ENCODE results near the gene ENHO.

Gene ENHO

GRCh38 chr9:34546834-34547827, 24.3 kb upstream of the ENHO start:
- H3K36me3 Mint-ChIP-seq (ENCODE audit: low read depth), result no peaks in the 10 kb centered on the region
- no peak overlapping the region for H3K27ac Mint-ChIP-seq
- H3K4me1 Mint-ChIP-seq, result peaks cover 10% of the 10 kb centered on the region
- no peak overlapping the region for H3K4me3 Mint-ChIP-seq
- TF ChIP-seq, protein P1, sequence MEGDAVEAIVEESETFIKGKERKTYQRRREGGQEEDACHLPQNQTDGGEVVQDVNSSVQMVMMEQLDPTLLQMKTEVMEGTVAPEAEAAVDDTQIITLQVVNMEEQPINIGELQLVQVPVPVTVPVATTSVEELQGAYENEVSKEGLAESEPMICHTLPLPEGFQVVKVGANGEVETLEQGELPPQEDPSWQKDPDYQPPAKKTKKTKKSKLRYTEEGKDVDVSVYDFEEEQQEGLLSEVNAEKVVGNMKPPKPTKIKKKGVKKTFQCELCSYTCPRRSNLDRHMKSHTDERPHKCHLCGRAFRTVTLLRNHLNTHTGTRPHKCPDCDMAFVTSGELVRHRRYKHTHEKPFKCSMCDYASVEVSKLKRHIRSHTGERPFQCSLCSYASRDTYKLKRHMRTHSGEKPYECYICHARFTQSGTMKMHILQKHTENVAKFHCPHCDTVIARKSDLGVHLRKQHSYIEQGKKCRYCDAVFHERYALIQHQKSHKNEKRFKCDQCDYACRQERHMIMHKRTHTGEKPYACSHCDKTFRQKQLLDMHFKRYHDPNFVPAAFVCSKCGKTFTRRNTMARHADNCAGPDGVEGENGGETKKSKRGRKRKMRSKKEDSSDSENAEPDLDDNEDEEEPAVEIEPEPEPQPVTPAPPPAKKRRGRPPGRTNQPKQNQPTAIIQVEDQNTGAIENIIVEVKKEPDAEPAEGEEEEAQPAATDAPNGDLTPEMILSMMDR (IDR thresholded peaks at IDR 0.05; ENCODE audit: unreplicated experiment in 3 of 3), result peak; percentile 53 to 62 (median 61)
- peaks cover 34% of the 10 kb centered on the region for H3K27me3 Mint-ChIP-seq (ENCODE audit: low read depth)
- H3K9me3 Mint-ChIP-seq, result no peaks in the 10 kb centered on the region

DNA sequence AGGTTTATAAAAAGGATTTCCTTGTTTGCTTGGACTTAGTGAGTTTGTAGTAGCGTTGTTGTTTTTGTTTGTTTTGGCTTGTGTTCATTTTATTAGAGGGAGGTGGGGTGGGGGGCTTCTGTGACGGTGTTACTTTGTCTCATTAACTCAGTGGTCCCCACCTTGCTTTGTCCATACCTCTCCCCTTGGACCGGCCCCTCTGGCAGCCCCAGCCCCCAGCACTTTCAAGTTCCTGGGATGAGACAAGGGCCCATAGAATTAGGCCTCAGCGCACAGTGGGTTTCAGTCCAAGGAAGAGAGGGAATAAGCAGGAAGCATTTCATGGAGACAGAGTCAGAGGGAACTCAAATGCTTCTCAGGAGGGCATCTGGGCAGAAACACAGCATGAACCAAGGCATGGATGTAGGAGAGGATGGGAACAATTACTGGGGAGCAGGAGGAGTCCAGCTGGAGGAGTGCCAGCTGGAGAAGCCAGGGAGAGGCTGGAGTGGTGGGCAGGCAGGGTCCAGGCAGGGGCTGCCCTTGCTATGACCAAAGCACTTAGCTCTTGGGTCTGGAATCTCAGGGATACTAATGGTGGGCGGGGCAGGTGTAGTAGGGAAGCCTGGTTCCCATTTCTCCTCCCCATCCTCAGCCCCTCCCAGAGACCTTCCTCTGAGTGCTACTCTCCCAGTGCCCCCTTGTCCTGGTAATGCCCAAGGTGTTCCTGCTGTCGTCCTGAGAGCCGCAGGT, 23.5 kb upstream of the ENHO start:
- Mint-ChIP-seq H3K36me3 (ENCODE audit: low read depth) (no peaks in the 10 kb centered on the region), H3K4me3 (no peak overlapping the region), H3K4me1 (peaks cover 10% of the 10 kb centered on the region), H3K27ac (no peak overlapping the region), H3K27me3 (ENCODE audit: low read depth) (peaks cover 34% of the 10 kb centered on the region), H3K9me3 (no peaks in the 10 kb centered on the region)
- TF ChIP-seq, protein P1 (IDR thresholded peaks at IDR 0.05; ENCODE audit: unreplicated experiment in 3 of 3), result no peak

GRCh38 chr9:34545497-34545896, 22.7 kb upstream of the ENHO start:
- TF ChIP-seq, protein P1 (IDR thresholded peaks at IDR 0.05; ENCODE audit: unreplicated experiment in 3 of 3), result no peak
- Mint-ChIP-seq H3K4me3 (no peak overlapping the region), H3K27me3 (ENCODE audit: low read depth) (peaks cover 34% of the 10 kb centered on the region), H3K27ac (no peak overlapping the region), H3K4me1 (peaks cover 10% of the 10 kb centered on the region), H3K36me3 (ENCODE audit: low read depth) (no peaks in the 10 kb centered on the region), H3K9me3 (no peaks in the 10 kb centered on the region)

DNA sequence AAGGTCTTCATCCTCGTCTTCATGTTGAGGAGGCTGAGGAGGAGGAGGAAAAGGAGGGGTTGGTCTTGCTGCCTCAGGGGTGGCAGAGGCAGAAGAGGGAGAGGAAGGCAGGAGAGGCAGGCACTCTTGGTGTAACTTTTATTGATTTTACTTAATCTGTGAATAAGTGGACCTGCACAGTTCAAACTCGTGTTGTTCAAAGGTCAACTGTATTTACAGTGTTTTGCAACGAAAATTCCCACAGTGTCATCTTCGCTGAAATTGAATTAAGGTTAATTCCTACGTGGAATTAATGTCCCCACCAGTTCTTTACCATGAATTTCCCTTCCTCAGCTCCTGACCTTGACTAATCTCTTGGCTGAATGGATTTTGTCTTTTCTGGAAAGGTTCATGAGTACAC, 21.2 kb upstream of the ENHO start:
- Mint-ChIP-seq H3K4me3 (no peak overlapping the region), H3K27me3 (ENCODE audit: low read depth) (peaks cover 37% of the 10 kb centered on the region), H3K27ac (no peak overlapping the region), H3K4me1 (peaks cover 10% of the 10 kb centered on the region), H3K36me3 (ENCODE audit: low read depth) (no peaks in the 10 kb centered on the region), H3K9me3 (no peaks in the 10 kb centered on the region)
- TF ChIP-seq, protein P1 (IDR thresholded peaks at IDR 0.05; ENCODE audit: unreplicated experiment in 3 of 3), result no peak

- Mint-ChIP-seq H3K36me3 (ENCODE audit: low read depth) (no peaks in the 10 kb centered on the region), H3K27me3 (ENCODE audit: low read depth) (peaks cover 28% of the 10 kb centered on the region), H3K27ac (no peak overlapping the region), H3K4me3 (no peak overlapping the region), H3K9me3 (no peaks in the 10 kb centered on the region), H3K4me1 (no peaks in the 10 kb centered on the region)
- TF ChIP-seq, protein P1 (IDR thresholded peaks at IDR 0.05; ENCODE audit: unreplicated experiment in 3 of 3), result no peak
Observed at GRCh38 chr9:34541540-34541939, 18.8 kb upstream of the ENHO start.

Measured in nephron (organoid).